Measurements from ENCODE around the gene RNASE11. TPM values are rescaled to one million over a fixed set of nuclear protein-coding genes. Genes with fewer than 3 reads are reported as not detected.
A peak's percentile ranks its signal among the peaks of the same experiment; 100 is the strongest.

Gene RNASE11
- not detected for total RNA-seq

- Mint-ChIP-seq H3K4me3 (no peak within 1 kb of the TSS), H3K27me3 (peaks cover 16% of the 10 kb centered on the region), H3K4me1 (peaks cover 12% of the 10 kb centered on the region), H3K27ac (no peak within 1 kb of the TSS), H3K9me3 (no peaks in the 10 kb centered on the region), H3K36me3 (ENCODE audit: low read depth) (no peaks in the 10 kb centered on the region)
- ChIA-PET POLR2A (interaction anchor here (1.4 kb wide), 1 partner anchor 96 kb away, joined by 4 read pairs; no protein-coding TSS in a partner anchor), CTCF (interaction anchor here (1.2 to 1.4 kb wide), 3 partner anchors 10 to 172 kb away, joined by 3 to 5 read pairs (median 4); no protein-coding TSS in a partner anchor)
- DNase-seq = no peak
Observed at GRCh38 chr14:20587489-20588154, at the start of gene RNASE11. RNASE11 (minus strand) TSS chr14:20588001.

DNA sequence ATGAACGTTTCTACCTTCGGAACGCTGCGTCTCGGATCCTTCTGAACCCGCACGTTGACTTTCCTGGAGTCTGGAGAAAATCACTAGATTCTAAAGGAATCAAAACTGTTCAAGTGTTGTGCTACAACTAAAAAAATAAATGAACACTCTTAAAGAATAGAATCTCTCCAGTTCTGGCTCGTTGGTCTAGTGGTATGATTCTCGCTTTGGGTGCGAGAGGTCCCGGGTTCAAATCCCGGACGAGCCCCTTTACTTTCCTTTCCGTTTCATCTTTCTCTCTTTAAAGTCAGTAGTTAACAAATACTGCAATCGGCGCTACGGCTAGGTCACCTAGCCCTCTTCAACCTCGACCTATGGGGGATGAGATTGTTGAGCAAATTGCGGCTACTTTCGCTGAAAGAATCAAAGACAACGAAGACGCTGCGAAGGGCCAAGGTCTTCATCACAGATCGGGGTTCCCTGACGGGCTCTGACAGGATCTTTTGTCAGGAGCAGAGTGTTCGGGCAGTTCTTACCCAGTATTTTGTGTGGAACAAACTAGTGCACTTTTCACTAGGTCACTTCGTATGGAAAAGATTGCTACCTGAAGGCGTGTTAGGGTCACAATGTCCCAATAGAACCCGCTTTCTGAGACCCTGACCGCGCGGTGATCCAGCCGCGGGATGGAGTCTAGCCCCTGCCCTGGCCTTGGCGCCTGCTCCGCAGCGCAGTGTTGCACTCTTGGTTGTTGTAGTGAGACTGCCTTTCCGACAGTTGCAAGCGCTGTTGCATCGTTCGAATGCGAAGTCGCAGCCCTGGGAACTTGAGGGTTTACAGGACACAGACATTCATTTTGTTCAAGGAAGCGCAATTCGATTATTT is 45.3 kb upstream of the RNASE11 start:
- POLR2A ChIA-PET = interaction anchor here (0.9 to 3.1 kb wide), 6 partner anchors 11 to 163 kb away, joined by 3 to 14 read pairs (median 4); partner anchors contain the start of gene PNP
- H3K27me3 Mint-ChIP-seq = peaks cover 78% of the 10 kb centered on the region
- no peaks in the 10 kb centered on the region for H3K9me3 Mint-ChIP-seq
- DNase-seq = peak; percentile 72
- H3K4me3 Mint-ChIP-seq = peak overlapping the region; percentile 68
- H3K4me1 Mint-ChIP-seq = peaks cover 34% of the 10 kb centered on the region
- CTCF ChIA-PET = interaction anchor here (0.8 to 1.7 kb wide), 6 partner anchors 12 to 303 kb away, joined by 3 to 7 read pairs (median 4); no protein-coding TSS in a partner anchor
- H3K27ac Mint-ChIP-seq = peak overlapping the region; percentile 70
- H3K36me3 Mint-ChIP-seq (ENCODE audit: low read depth) = no peaks in the 10 kb centered on the region

- ChIA-PET POLR2A (interaction anchor here (0.9 to 3.1 kb wide), 6 partner anchors 10 to 163 kb away, joined by 3 to 14 read pairs (median 4); partner anchors contain the start of gene PNP), CTCF (interaction anchor here (0.8 to 1.7 kb wide), 9 partner anchors 11 to 302 kb away, joined by 3 to 7 read pairs (median 4); no protein-coding TSS in a partner anchor)
- no peak for DNase-seq
- H3K36me3 Mint-ChIP-seq (ENCODE audit: low read depth) = no peaks in the 10 kb centered on the region
- H3K27ac Mint-ChIP-seq = peak overlapping the region; percentile 70
- no peaks in the 10 kb centered on the region for H3K9me3 Mint-ChIP-seq
- peaks cover 38% of the 10 kb centered on the region for H3K4me1 Mint-ChIP-seq
- peaks cover 83% of the 10 kb centered on the region for H3K27me3 Mint-ChIP-seq
- peak overlapping the region; percentile 68 for H3K4me3 Mint-ChIP-seq
Observed at GRCh38 chr14:20632448-20632830, 44.6 kb upstream of the RNASE11 start.

DNA sequence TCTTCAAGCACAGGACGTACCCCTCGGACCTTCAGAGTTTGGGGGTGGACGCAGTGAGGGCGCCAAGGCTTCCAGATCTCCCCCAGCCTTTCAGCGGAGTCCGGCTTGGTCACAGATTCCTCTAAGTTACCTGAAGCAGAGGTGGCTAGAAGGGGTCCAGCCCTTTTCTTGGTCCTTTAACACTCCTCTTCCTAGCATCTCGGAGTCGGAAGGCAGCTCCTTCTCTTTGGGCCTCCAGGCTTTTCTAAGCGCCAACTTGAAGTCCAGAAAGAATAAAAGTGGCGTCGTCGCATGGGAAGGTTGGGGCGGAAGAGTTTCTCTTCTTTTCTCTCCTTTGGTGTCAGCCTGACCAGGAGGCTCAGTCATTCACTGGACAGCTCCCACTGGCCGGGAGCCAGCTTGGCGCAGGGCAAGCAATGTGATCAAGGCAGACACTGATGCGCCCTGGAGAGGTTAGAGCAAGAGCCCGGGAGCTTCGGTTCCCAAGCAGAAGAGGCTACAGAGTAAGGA is 44.1 kb upstream of the RNASE11 start:
- Mint-ChIP-seq H3K36me3 (ENCODE audit: low read depth) (no peaks in the 10 kb centered on the region), H3K9me3 (no peaks in the 10 kb centered on the region), H3K27me3 (peaks cover 88% of the 10 kb centered on the region), H3K27ac (no peak overlapping the region), H3K4me3 (peak overlapping the region; percentile 68), H3K4me1 (peaks cover 42% of the 10 kb centered on the region)
- no peak for DNase-seq
- ChIA-PET CTCF (interaction anchor here (0.8 to 1.7 kb wide), 12 partner anchors 9 to 301 kb away, joined by 3 to 7 read pairs (median 4); no protein-coding TSS in a partner anchor), POLR2A (interaction anchor here (0.9 to 3.1 kb wide), 7 partner anchors 9 to 162 kb away, joined by 3 to 14 read pairs (median 4); partner anchors contain the start of gene PNP)

DNA sequence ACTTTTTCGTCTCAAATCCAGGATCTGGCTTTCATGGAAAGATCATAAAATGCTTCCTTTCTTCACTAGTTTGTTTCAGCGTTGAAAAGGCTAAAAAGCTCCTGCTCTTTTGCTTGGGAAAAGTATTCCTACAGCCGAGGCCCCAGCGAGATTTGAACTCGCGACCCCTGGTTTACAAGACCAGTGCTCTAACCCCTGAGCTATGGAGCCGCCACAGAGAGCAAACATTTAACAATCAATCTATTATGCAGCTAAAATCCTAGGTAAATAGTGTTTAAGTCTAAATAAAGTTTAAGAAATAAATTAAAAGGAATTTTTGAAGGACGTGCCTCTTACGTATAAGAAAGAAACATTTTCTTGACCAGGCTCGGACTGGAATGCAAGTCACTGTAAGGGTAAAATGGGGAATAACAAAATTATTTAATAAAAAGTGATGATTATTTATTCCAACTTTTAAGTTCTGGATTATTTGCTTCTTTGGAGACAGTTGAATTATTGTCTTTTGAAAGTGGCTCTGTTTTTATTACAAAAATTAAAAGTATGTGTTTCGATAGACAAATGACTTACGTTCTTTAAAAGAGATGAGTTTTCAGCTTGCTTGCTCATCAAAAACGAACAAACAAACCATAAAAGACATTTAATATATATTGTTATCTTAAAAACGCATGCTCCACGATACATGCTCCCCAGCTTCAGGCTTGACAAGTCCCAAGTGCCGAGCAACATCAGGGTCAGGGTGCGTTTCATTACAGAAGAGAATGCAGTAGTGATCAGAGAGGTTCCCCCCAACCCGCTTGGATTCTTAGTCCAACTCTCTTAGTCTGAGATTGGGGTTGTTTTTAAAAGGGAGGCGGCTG is 43.5 kb upstream of the RNASE11 start:
- Mint-ChIP-seq H3K27ac (no peak overlapping the region), H3K4me3 (peak overlapping the region; percentile 68), H3K4me1 (peaks cover 49% of the 10 kb centered on the region), H3K27me3 (peaks cover 88% of the 10 kb centered on the region), H3K36me3 (ENCODE audit: low read depth) (no peaks in the 10 kb centered on the region), H3K9me3 (no peaks in the 10 kb centered on the region)
- POLR2A ChIA-PET = interaction anchor here (0.8 to 3.1 kb wide), 8 partner anchors 18 to 161 kb away, joined by 3 to 14 read pairs (median 4); partner anchors contain the start of gene PNP
- DNase-seq = no peak
- CTCF ChIA-PET = interaction anchor here (0.9 to 1.7 kb wide), 15 partner anchors 9 to 301 kb away, joined by 3 to 9 read pairs (median 4); no protein-coding TSS in a partner anchor

DNA sequence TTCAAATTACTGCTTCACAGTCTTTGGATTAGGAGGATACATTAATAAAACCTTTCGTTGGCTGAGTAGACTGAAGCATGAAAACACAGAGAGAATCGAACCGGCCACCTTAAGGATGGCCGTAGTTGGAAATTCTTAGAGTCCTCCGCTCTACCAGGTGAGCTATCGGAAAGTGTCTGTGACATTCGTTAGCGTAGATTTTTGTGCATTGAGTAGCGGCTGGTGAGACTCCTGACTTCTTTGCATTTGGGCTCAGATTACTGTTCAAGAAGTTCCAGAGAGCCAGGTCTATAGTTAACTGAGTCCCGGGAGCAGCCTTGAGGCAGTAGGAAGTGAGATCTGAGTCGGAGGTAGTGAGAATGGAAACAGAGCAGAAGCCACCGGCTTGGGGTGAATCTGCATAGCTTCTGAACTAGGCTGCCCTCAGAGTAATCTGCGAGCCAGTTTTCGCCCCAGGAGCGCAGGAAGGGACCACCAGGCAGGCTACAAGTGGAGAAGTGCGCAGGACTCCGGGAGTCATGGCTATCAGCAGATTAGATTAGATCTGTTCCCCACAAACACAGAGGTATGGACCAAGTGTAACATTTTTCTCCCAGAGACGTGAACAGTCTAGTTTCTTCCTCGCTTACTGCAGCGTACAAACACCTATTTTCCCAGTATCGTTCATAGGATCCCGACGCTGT is 42.7 kb upstream of the RNASE11 start:
- ChIA-PET POLR2A (interaction anchor here (0.8 to 3.1 kb wide), 4 partner anchors 17 to 53 kb away, joined by 3 to 14 read pairs (median 4); no protein-coding TSS in a partner anchor), CTCF (interaction anchor here (0.9 to 1.4 kb wide), 7 partner anchors 8 to 67 kb away, joined by 3 to 9 read pairs (median 4); no protein-coding TSS in a partner anchor)
- Mint-ChIP-seq H3K4me3 (peak overlapping the region; percentile 67), H3K36me3 (ENCODE audit: low read depth) (peaks cover 2% of the 10 kb centered on the region), H3K9me3 (no peaks in the 10 kb centered on the region), H3K4me1 (peaks cover 55% of the 10 kb centered on the region), H3K27ac (peak overlapping the region; percentile 3), H3K27me3 (peaks cover 86% of the 10 kb centered on the region)
- DNase-seq = no peak

GRCh38 chr14:20628063-20628854 is 40.5 kb upstream of the RNASE11 start:
- ChIA-PET POLR2A (interaction anchor here (1.0 kb wide), 1 partner anchor 15 kb away, joined by 3 read pairs; no protein-coding TSS in a partner anchor), CTCF (interaction anchor here (1.4 kb wide), 1 partner anchor 53 kb away, joined by 3 read pairs; no protein-coding TSS in a partner anchor)
- Mint-ChIP-seq H3K27ac (no peak overlapping the region), H3K9me3 (no peaks in the 10 kb centered on the region), H3K36me3 (ENCODE audit: low read depth) (peaks cover 4% of the 10 kb centered on the region), H3K4me1 (peaks cover 71% of the 10 kb centered on the region), H3K4me3 (no peak overlapping the region), H3K27me3 (peaks cover 82% of the 10 kb centered on the region)
- no peak for DNase-seq

DNA sequence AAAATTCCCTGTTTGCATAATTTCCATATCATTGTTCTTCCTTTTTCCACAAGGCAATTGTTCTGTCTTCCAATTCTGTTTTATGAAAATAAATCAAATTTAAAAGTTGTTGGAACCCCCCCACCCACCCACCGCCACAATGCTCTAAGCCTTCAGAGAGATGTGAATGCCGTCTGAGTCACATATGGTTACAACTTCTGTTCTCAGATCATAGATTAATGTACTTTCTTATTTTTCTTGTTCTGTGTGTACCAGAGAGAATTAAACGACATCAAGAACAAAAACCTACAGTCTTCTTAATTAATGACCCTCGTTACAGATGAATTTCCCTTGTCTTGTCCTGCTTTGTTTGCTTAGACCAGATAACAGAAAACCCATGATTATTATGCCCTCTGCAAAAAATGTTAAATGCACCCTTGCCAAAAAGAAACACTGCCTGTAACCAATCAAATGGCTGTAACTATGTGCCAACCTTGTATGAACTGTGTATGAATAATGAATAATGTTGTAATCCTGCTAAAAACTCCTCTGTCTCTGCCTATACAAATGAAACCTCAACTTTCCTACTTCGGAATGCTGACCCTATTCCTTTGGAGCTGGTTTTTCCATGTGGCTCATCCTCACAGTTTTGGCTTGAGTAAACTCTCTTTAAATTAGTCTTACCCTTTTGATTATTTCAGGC is 39.7 kb upstream of the RNASE11 start:
- Mint-ChIP-seq H3K36me3 (ENCODE audit: low read depth) (peaks cover 4% of the 10 kb centered on the region), H3K4me1 (peaks cover 71% of the 10 kb centered on the region), H3K27me3 (peaks cover 77% of the 10 kb centered on the region), H3K9me3 (no peaks in the 10 kb centered on the region), H3K4me3 (no peak overlapping the region), H3K27ac (no peak overlapping the region)
- POLR2A ChIA-PET = no interaction called here
- CTCF ChIA-PET = interaction anchor here (1.4 kb wide), 1 partner anchor 53 kb away, joined by 3 read pairs; no protein-coding TSS in a partner anchor
- no peak for DNase-seq

DNA sequence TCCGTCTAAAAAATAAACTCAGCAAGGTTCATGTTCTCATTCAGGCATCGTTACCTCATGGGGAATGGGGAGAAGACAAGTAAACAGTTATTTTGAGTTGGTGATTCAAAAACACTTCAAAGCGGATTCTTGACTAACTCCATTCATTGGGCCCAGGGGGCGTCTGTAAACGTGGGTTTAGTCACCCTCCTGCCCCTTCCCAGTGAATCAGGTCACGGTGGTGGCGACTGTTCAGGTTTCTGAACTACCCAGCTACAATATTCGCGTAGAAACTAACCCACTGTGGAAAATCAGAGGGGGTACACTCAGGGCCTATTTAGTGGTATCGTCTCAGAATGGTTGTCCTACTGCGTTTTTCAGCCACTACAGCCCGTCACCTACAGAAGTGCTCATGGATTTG is 38.5 kb upstream of the RNASE11 start:
- POLR2A ChIA-PET = interaction anchor here (0.9 kb wide), 1 partner anchor 55 kb away, joined by 3 read pairs; no protein-coding TSS in a partner anchor
- CTCF ChIA-PET = no interaction called here
- Mint-ChIP-seq H3K36me3 (ENCODE audit: low read depth) (peaks cover 4% of the 10 kb centered on the region), H3K9me3 (peaks cover 6% of the 10 kb centered on the region), H3K27ac (no peak overlapping the region), H3K4me3 (no peak overlapping the region), H3K4me1 (peaks cover 64% of the 10 kb centered on the region), H3K27me3 (peaks cover 74% of the 10 kb centered on the region)
- no peak for DNase-seq

GRCh38 chr14:20624495-20625070 is 36.8 kb upstream of the RNASE11 start:
- Mint-ChIP-seq H3K9me3 (peaks cover 6% of the 10 kb centered on the region), H3K27ac (peak overlapping the region; percentile 61), H3K4me3 (peak overlapping the region; percentile 66), H3K27me3 (peaks cover 61% of the 10 kb centered on the region), H3K4me1 (peaks cover 55% of the 10 kb centered on the region), H3K36me3 (ENCODE audit: low read depth) (peaks cover 4% of the 10 kb centered on the region)
- POLR2A ChIA-PET = interaction anchor here (1.0 kb wide), 1 partner anchor 56 kb away, joined by 3 read pairs; no protein-coding TSS in a partner anchor
- CTCF ChIA-PET = no interaction called here
- DNase-seq = peak; percentile 63

All from activated CD4-positive, alpha-beta memory T cell treated with anti-CD3 and anti-CD28 coated beads, Interleukin-2, amount 10 ng/mL, durations not matched to agents 7 days and 5 days (primary cell).